ENCODE results near the gene KCNE1.

GRCh38 chr21:34517491-34518245 is 5.7 kb upstream of the KCNE1 start:
- no peak for TF ChIP-seq CSDC2 (CRISPR knock-in tag; IDR thresholded peaks at IDR 0.05)
- TF ChIP-seq BACH2 (CRISPR knock-in tag; IDR thresholded peaks at IDR 0.05; ENCODE audit: borderline replicate concordance) = no peak
- no peak for TF ChIP-seq PATZ1 (CRISPR knock-in tag; IDR thresholded peaks at IDR 0.05; ENCODE audit: borderline replicate concordance)
- TF ChIP-seq GLIS3 (CRISPR knock-in tag; IDR thresholded peaks at IDR 0.05) = no peak
- TF ChIP-seq SNAI2 (CRISPR knock-in tag; IDR thresholded peaks at IDR 0.05) = no peak
- no peak for TF ChIP-seq TCF4 (CRISPR knock-in tag; IDR thresholded peaks at IDR 0.05; ENCODE audit: borderline replicate concordance)
- no peak for TF ChIP-seq ZC3H10 (CRISPR knock-in tag; IDR thresholded peaks at IDR 0.05)
- TF ChIP-seq CSRNP3 (CRISPR knock-in tag; IDR thresholded peaks at IDR 0.05) = no peak

Data from SK-N-SH treated with all-trans-retinoic acid at 6 μM for 48 hours (cell line).